ENCODE measurements around the gene CDH12. TPM values are rescaled to one million over a fixed set of nuclear protein-coding genes. Genes with fewer than 3 reads are reported as not detected.

The CDH12 gene
- total RNA-seq, 1 experiment from 2014 or later: not detected

- Histone ChIP-seq H3K4me2 (ENCODE audit: low read length) (no peak overlapping the region), H2AFZ (ENCODE audit: low read depth, low read length, poor library complexity, severe bottlenecking) (no peak overlapping the region), H3K9me3 (ENCODE audit: control insufficient read depth in 1 of 2, insufficient read depth in 1 of 2, low read depth in 1 of 2, low read length in 2 of 2) (peaks cover 17 to 23% of the 10 kb centered on the region in 2 experiments; a peak in 2 of 4 replicates), H3K36me3 (ENCODE audit: control insufficient read depth in 1 of 2, insufficient read depth in 2 of 2, low read length in 2 of 2) (no peaks in the 10 kb centered on the region), H3K4me3 (replicated peaks in 1 of 2; ENCODE audit: low read depth in 1 of 2, low read length in 2 of 2) (no peak overlapping the region), H3K9ac (ENCODE audit: low read length) (no peak overlapping the region), H3K27me3 (ENCODE audit: insufficient read depth, low read length) (no peaks in the 10 kb centered on the region), H3K9me2 (ENCODE audit: insufficient read depth) (no peaks in the 10 kb centered on the region), H3K4me1 (ENCODE audit: control insufficient read depth in 1 of 2, insufficient read depth in 2 of 2, low read length in 2 of 2) (no peaks in the 10 kb centered on the region), H4K20me1 (ENCODE audit: insufficient read depth) (no peaks in the 10 kb centered on the region), H3K27ac (ENCODE audit: low read depth, low read length) (no peak overlapping the region), H3K79me2 (ENCODE audit: insufficient read depth, low read length) (no peaks in the 10 kb centered on the region)
- DNase-seq (ENCODE audit: low read depth, low spot score) (no peak), ATAC-seq (no peak)
- ChIA-PET POLR2A (no interaction called here), RAD21 (ENCODE audit: low non-redundant PET in 1 of 2, low total read pairs in 2 of 2, uncharacterized antibody in 2 of 2, unreplicated experiment in 2 of 2) (no interaction called here), CTCF (no interaction called here)
- no TSS peak for BruUV-seq (replicated peaks)
- TF ChIP-seq POLR2A (IDR thresholded peaks at IDR 0.05; ENCODE audit: borderline replicate concordance, extremely low read depth, insufficient read depth, insufficient read length) (no peak), MAX (IDR thresholded peaks at IDR 0.05) (no peak), SRF (IDR thresholded peaks at IDR 0.05; ENCODE audit: low read depth) (no peak), ZFX (IDR thresholded peaks at IDR 0.05) (no peak), ELF1 (IDR thresholded peaks at IDR 0.05; ENCODE audit: borderline replicate concordance, low read depth) (no peak), ZNF274 (IDR thresholded peaks at IDR 0.05; ENCODE audit: low read depth, low read length) (no peak), CBX3 (IDR thresholded peaks at IDR 0.05; ENCODE audit: low read depth) (no peak), SP1 (IDR thresholded peaks at IDR 0.05; ENCODE audit: low read depth) (no peak), POLR2AphosphoS5 (IDR thresholded peaks at IDR 0.05; ENCODE audit: low read depth, low read length) (no peak), SIN3A (IDR thresholded peaks at IDR 0.05; ENCODE audit: low read depth) (no peak), CEBPB (IDR thresholded peaks at IDR 0.05; ENCODE audit: low read depth) (no peak)
- intact Hi-C loops (cut with micrococcal nuclease): no loop called here
Measured at GRCh38 chr5:22710660-22711059, 142.5 kb downstream of the CDH12 start.

GRCh38 chr5:22709743-22710142 is 143.4 kb downstream of the CDH12 start:
- intact Hi-C loops (cut with micrococcal nuclease): no loop called here
- no peak overlapping the region for H2AFZ ChIP-seq (ENCODE audit: low read depth, low read length, poor library complexity, severe bottlenecking)
- ATAC-seq (no peak), DNase-seq (ENCODE audit: low read depth, low spot score) (no peak)
- no peaks in the 10 kb centered on the region for H4K20me1 ChIP-seq (ENCODE audit: insufficient read depth)
- no peak overlapping the region for H3K4me2 ChIP-seq (ENCODE audit: low read length)
- ChIA-PET RAD21 (ENCODE audit: low non-redundant PET in 1 of 2, low total read pairs in 2 of 2, uncharacterized antibody in 2 of 2, unreplicated experiment in 2 of 2) (no interaction called here), CTCF (no interaction called here), POLR2A (no interaction called here)
- no peaks in the 10 kb centered on the region for H3K79me2 ChIP-seq (ENCODE audit: insufficient read depth, low read length)
- no peak overlapping the region for H3K4me3 ChIP-seq (replicated peaks in 1 of 2; ENCODE audit: low read depth in 1 of 2, low read length in 2 of 2)
- no peak overlapping the region for H3K27ac ChIP-seq (ENCODE audit: low read depth, low read length)
- no peak overlapping the region for H3K9ac ChIP-seq (ENCODE audit: low read length)
- H3K9me3 ChIP-seq (ENCODE audit: control insufficient read depth in 1 of 2, insufficient read depth in 1 of 2, low read depth in 1 of 2, low read length in 2 of 2): peaks cover 13 to 17% of the 10 kb centered on the region in 2 experiments; a peak in 2 of 4 replicates
- no TSS peak for BruUV-seq (replicated peaks)
- H3K9me2 ChIP-seq (ENCODE audit: insufficient read depth): no peaks in the 10 kb centered on the region
- H3K36me3 ChIP-seq (ENCODE audit: control insufficient read depth in 1 of 2, insufficient read depth in 2 of 2, low read length in 2 of 2): no peaks in the 10 kb centered on the region
- no peaks in the 10 kb centered on the region for H3K4me1 ChIP-seq (ENCODE audit: control insufficient read depth in 1 of 2, insufficient read depth in 2 of 2, low read length in 2 of 2)
- H3K27me3 ChIP-seq (ENCODE audit: insufficient read depth, low read length): no peaks in the 10 kb centered on the region
- TF ChIP-seq POLR2AphosphoS5 (IDR thresholded peaks at IDR 0.05; ENCODE audit: low read depth, low read length) (no peak), EZH2phosphoT487 (IDR thresholded peaks at IDR 0.05; ENCODE audit: borderline replicate concordance) (no peak), ZBTB33 (IDR thresholded peaks at IDR 0.05; ENCODE audit: extremely low read depth, insufficient replicate concordance, low read length) (no peak), CBX3 (IDR thresholded peaks at IDR 0.05; ENCODE audit: low read depth) (no peak), YY1 (IDR thresholded peaks at IDR 0.05; ENCODE audit: extremely low read depth, insufficient replicate concordance, low read depth, low read length) (no peak), EGR1 (IDR thresholded peaks at IDR 0.05; ENCODE audit: low read depth) (no peak), SIN3A (IDR thresholded peaks at IDR 0.05; ENCODE audit: low read depth) (no peak), FOSL1 (IDR thresholded peaks at IDR 0.05; ENCODE audit: low read depth) (no peak), ELF1 (IDR thresholded peaks at IDR 0.05; ENCODE audit: borderline replicate concordance, low read depth) (no peak), TCF7L2 (IDR thresholded peaks at IDR 0.05; ENCODE audit: borderline replicate concordance, extremely low read depth, insufficient read depth, insufficient read length) (no peak)
